HEK293 (cell line): ENCODE results near the gene UAP1.
"Not testable (repeated sequence)": the region's sequence is repeated elsewhere in the genome, so short reads cannot be mapped to it uniquely, and the experiment has no call there.

ENCODE experiments used
- KLF7 ChIP-seq: fragments of 450-650 bp; formaldehyde crosslinking; IDR thresholded peaks from 2 replicates; pipeline ENCODE4 v1.5.1; 2016; ENCODE audit warnings: missing biosample characterization, missing genetic modification characterization, borderline replicate concordance
- ZBTB7A ChIP-seq: fragments of 450-650 bp; formaldehyde crosslinking; IDR thresholded peaks from 2 replicates; pipeline ENCODE4 v1.5.1; 2016; ENCODE audit warnings: low read depth, missing biosample characterization, missing genetic modification characterization
- ZNF274 ChIP-seq, 2 experiments: fragments of 200-500 bp in 1 of 2; fragments of 450-650 bp in 1 of 2; sonication (Bioruptor generic) in 1 of 2; formaldehyde crosslinking in 1 of 2; IDR thresholded peaks; 2 replicates each; pipeline versions ENCODE4 v1.5.1 to v1.6.1; 2014 to 2016; ENCODE audit warnings: borderline replicate concordance in 1 of 2, inconsistent platforms in 1 of 2, low read length in 1 of 2, missing biosample characterization in 1 of 2, missing genetic modification characterization in 1 of 2
- ZNF596 ChIP-seq: fragments of 450-650 bp; IDR thresholded peaks from 2 replicates; pipeline ENCODE4 v1.5.0; 2018; ENCODE audit warnings: missing biosample characterization, mild to moderate bottlenecking, missing genetic modification characterization, moderate library complexity
- ZNF610 ChIP-seq: fragments of 450-650 bp; formaldehyde crosslinking; IDR thresholded peaks from 2 replicates; pipeline ENCODE4 v1.5.1; 2016; ENCODE audit warnings: missing biosample characterization, missing genetic modification characterization, borderline replicate concordance
- ZNF785 ChIP-seq: fragments of 450-650 bp; formaldehyde crosslinking; IDR thresholded peaks from 2 replicates; pipeline ENCODE4 v1.5.1; 2016; ENCODE audit warnings: missing biosample characterization, missing genetic modification characterization
- ZNF791 ChIP-seq: fragments of 450-650 bp; formaldehyde crosslinking; IDR thresholded peaks from 2 replicates; pipeline ENCODE4 v1.5.1; 2016; ENCODE audit warnings: missing biosample characterization, missing genetic modification characterization
- TF ChIP-seq, protein P1 (sequence below): fragments of 450-650 bp; formaldehyde crosslinking; IDR thresholded peaks from 2 replicates; pipeline ENCODE4 v1.5.1; 2016; ENCODE audit warnings: missing biosample characterization, missing genetic modification characterization
- TF ChIP-seq, protein P2 (sequence below): sonication (generic); formaldehyde crosslinking; IDR thresholded peaks from 2 replicates; pipeline ENCODE4 v1.8.1; 2022; ENCODE audit warnings: mild to moderate bottlenecking, moderate library complexity, missing genetic modification reagents
- TF ChIP-seq, protein P3 (sequence below): fragments of 450-650 bp; formaldehyde crosslinking; IDR thresholded peaks from 2 replicates; pipeline ENCODE4 v1.5.1; 2016; ENCODE audit warnings: missing biosample characterization, missing genetic modification characterization, low read depth
- TF ChIP-seq, protein P4 (sequence below): fragments of 450-650 bp; formaldehyde crosslinking; IDR thresholded peaks from 2 replicates; pipeline ENCODE4 v1.5.1; 2017; ENCODE audit warnings: missing biosample characterization, missing genetic modification characterization
- TF ChIP-seq, protein P5 (sequence below): fragments of 450-650 bp; formaldehyde crosslinking; IDR thresholded peaks from 2 replicates; pipeline ENCODE4 v1.5.1; 2016; ENCODE audit warnings: missing biosample characterization, missing genetic modification characterization
- TF ChIP-seq, protein P6 (sequence below): fragments of 450-650 bp; formaldehyde crosslinking; IDR thresholded peaks from 2 replicates; pipeline ENCODE4 v1.5.1; 2016; ENCODE audit warnings: missing biosample characterization, missing genetic modification characterization

DNA sequence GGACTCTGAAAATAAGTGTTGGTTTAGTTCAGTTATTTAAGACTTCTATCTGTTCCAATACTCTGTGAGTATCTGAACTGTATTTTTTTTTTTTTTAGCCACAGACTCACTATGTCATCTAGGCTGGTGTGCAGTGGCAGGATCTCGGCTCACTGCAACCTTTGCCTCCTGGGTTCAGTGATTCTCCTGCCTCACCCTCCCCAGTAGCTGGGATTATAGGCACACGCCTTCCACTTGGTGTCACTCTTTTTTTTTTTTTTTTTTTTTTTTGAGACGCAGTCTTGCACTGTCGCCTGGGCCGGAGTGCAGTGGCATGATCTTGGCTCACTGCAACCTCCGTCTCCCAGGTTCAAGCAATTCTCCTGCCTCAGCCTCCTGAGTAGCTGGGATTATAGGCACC, 21.4 kb downstream of the UAP1 start:
- not testable (repeated sequence) for TF ChIP-seq ZNF610 (tag by site-specific recombination); ZNF785; ZNF274 (IDR thresholded peaks at IDR 0.05; ENCODE audit: low read length); ZNF274 (tag by site-specific recombination; IDR thresholded peaks at IDR 0.05; ENCODE audit: borderline replicate concordance); ZNF791 (tag by site-specific recombination); ZBTB7A (tag by site-specific recombination); KLF7 (tag by site-specific recombination); ZNF596
- TF ChIP-seq, protein P1, sequence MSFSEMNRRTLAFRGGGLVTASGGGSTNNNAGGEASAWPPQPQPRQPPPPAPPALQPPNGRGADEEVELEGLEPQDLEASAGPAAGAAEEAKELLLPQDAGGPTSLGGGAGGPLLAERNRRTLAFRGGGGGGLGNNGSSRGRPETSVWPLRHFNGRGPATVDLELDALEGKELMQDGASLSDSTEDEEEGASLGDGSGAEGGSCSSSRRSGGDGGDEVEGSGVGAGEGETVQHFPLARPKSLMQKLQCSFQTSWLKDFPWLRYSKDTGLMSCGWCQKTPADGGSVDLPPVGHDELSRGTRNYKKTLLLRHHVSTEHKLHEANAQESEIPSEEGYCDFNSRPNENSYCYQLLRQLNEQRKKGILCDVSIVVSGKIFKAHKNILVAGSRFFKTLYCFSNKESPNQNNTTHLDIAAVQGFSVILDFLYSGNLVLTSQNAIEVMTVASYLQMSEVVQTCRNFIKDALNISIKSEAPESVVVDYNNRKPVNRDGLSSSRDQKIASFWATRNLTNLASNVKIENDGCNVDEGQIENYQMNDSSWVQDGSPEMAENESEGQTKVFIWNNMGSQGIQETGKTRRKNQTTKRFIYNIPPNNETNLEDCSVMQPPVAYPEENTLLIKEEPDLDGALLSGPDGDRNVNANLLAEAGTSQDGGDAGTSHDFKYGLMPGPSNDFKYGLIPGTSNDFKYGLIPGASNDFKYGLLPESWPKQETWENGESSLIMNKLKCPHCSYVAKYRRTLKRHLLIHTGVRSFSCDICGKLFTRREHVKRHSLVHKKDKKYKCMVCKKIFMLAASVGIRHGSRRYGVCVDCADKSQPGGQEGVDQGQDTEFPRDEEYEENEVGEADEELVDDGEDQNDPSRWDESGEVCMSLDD (tag by site-specific recombination) = not testable (repeated sequence)
- TF ChIP-seq, protein P2, sequence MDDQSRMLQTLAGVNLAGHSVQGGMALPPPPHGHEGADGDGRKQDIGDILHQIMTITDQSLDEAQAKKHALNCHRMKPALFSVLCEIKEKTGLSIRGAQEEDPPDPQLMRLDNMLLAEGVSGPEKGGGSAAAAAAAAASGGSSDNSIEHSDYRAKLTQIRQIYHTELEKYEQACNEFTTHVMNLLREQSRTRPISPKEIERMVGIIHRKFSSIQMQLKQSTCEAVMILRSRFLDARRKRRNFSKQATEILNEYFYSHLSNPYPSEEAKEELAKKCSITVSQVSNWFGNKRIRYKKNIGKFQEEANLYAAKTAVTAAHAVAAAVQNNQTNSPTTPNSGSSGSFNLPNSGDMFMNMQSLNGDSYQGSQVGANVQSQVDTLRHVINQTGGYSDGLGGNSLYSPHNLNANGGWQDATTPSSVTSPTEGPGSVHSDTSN (CRISPR knock-in tag) = not testable (repeated sequence)
- TF ChIP-seq, protein P3, sequence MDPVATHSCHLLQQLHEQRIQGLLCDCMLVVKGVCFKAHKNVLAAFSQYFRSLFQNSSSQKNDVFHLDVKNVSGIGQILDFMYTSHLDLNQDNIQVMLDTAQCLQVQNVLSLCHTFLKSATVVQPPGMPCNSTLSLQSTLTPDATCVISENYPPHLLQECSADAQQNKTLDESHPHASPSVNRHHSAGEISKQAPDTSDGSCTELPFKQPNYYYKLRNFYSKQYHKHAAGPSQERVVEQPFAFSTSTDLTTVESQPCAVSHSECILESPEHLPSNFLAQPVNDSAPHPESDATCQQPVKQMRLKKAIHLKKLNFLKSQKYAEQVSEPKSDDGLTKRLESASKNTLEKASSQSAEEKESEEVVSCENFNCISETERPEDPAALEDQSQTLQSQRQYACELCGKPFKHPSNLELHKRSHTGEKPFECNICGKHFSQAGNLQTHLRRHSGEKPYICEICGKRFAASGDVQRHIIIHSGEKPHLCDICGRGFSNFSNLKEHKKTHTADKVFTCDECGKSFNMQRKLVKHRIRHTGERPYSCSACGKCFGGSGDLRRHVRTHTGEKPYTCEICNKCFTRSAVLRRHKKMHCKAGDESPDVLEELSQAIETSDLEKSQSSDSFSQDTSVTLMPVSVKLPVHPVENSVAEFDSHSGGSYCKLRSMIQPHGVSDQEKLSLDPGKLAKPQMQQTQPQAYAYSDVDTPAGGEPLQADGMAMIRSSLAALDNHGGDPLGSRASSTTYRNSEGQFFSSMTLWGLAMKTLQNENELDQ (tag by site-specific recombination) = not testable (repeated sequence)
- TF ChIP-seq, protein P4, sequence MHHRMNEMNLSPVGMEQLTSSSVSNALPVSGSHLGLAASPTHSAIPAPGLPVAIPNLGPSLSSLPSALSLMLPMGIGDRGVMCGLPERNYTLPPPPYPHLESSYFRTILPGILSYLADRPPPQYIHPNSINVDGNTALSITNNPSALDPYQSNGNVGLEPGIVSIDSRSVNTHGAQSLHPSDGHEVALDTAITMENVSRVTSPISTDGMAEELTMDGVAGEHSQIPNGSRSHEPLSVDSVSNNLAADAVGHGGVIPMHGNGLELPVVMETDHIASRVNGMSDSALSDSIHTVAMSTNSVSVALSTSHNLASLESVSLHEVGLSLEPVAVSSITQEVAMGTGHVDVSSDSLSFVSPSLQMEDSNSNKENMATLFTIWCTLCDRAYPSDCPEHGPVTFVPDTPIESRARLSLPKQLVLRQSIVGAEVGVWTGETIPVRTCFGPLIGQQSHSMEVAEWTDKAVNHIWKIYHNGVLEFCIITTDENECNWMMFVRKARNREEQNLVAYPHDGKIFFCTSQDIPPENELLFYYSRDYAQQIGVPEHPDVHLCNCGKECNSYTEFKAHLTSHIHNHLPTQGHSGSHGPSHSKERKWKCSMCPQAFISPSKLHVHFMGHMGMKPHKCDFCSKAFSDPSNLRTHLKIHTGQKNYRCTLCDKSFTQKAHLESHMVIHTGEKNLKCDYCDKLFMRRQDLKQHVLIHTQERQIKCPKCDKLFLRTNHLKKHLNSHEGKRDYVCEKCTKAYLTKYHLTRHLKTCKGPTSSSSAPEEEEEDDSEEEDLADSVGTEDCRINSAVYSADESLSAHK = not testable (repeated sequence)
- TF ChIP-seq, protein P5, sequence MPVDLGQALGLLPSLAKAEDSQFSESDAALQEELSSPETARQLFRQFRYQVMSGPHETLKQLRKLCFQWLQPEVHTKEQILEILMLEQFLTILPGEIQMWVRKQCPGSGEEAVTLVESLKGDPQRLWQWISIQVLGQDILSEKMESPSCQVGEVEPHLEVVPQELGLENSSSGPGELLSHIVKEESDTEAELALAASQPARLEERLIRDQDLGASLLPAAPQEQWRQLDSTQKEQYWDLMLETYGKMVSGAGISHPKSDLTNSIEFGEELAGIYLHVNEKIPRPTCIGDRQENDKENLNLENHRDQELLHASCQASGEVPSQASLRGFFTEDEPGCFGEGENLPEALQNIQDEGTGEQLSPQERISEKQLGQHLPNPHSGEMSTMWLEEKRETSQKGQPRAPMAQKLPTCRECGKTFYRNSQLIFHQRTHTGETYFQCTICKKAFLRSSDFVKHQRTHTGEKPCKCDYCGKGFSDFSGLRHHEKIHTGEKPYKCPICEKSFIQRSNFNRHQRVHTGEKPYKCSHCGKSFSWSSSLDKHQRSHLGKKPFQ (tag by site-specific recombination) = not testable (repeated sequence)
- TF ChIP-seq, protein P6, sequence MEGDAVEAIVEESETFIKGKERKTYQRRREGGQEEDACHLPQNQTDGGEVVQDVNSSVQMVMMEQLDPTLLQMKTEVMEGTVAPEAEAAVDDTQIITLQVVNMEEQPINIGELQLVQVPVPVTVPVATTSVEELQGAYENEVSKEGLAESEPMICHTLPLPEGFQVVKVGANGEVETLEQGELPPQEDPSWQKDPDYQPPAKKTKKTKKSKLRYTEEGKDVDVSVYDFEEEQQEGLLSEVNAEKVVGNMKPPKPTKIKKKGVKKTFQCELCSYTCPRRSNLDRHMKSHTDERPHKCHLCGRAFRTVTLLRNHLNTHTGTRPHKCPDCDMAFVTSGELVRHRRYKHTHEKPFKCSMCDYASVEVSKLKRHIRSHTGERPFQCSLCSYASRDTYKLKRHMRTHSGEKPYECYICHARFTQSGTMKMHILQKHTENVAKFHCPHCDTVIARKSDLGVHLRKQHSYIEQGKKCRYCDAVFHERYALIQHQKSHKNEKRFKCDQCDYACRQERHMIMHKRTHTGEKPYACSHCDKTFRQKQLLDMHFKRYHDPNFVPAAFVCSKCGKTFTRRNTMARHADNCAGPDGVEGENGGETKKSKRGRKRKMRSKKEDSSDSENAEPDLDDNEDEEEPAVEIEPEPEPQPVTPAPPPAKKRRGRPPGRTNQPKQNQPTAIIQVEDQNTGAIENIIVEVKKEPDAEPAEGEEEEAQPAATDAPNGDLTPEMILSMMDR = not testable (repeated sequence)
